HepG2 (cell line): ENCODE data around the gene NME8. TPM values are rescaled to one million over a fixed set of nuclear protein-coding genes. Genes with fewer than 3 reads are reported as not detected.

Experiments used
- ASH2L ChIP-seq: fragments of 300-600, 200-600 bp; sonication (generic); IDR thresholded peaks from 2 replicates; pipeline ENCODE4 v1.7.0; 2017; ENCODE audit warnings: low read depth, mild to moderate bottlenecking, moderate library complexity, mixed read lengths, low read length; ENCODE audit not compliant: insufficient read length
- HNRNPL ChIP-seq: fragments of 200-400 bp; formaldehyde crosslinking; IDR thresholded peaks from 2 replicates; pipeline ENCODE4 v1.6.1; 2017; ENCODE audit warnings: mild to moderate bottlenecking, low read depth, low read length
- KAT8 ChIP-seq: IDR thresholded peaks from 2 replicates; pipeline ENCODE4 v1.6.1; 2016; ENCODE audit warnings: missing genetic modification reagents, missing compliant biosample characterization
- MIXL1 ChIP-seq: IDR thresholded peaks from 2 replicates; pipeline ENCODE4 v1.6.1; 2016
- NFE2L1 ChIP-seq: sonication (generic); formaldehyde crosslinking; IDR thresholded peaks from 2 replicates; pipeline ENCODE4 v1.4.0; 2020; ENCODE audit warnings: missing genetic modification reagents, mild to moderate bottlenecking, borderline replicate concordance
- POLR2G ChIP-seq: fragments of 200-400 bp; formaldehyde crosslinking; IDR thresholded peaks from 2 replicates; pipeline ENCODE4 v1.6.1; 2018; ENCODE audit warnings: mild to moderate bottlenecking, low read depth, low read length, moderate library complexity
- SIX4 ChIP-seq: sonication (generic); formaldehyde crosslinking; IDR thresholded peaks from 2 replicates; pipeline ENCODE4 v1.4.0; 2020; ENCODE audit warnings: missing genetic modification reagents
- ZNF3 ChIP-seq: IDR thresholded peaks from 2 replicates; pipeline ENCODE4 v1.7.0; 2017; ENCODE audit warnings: inconsistent platforms
- ZNF383 ChIP-seq: sonication (generic); formaldehyde crosslinking; IDR thresholded peaks from 2 replicates; pipeline ENCODE4 v1.4.0; 2020; ENCODE audit warnings: missing genetic modification reagents, mild to moderate bottlenecking, borderline replicate concordance
- ZNF460 ChIP-seq: sonication (generic); formaldehyde crosslinking; IDR thresholded peaks from 2 replicates; pipeline ENCODE4 v1.5.1; 2020; ENCODE audit warnings: missing genetic modification reagents, mild to moderate bottlenecking, borderline replicate concordance
- ZNF605 ChIP-seq: sonication (generic); formaldehyde crosslinking; IDR thresholded peaks from 2 replicates; pipeline ENCODE4 v1.8.0; 2022; ENCODE audit warnings: mild to moderate bottlenecking, missing genetic modification reagents
- polyA plus RNA-seq, 8 experiments: library from polyadenylated mRNA; depleted of rRNA in 3 of 8; stranded (reverse) in 7 of 8; unstranded in 1 of 8; fragments of >200 nt; fragmentation: Illumina TruSeq in 4 of 8; extraction: Trizol in 4 of 8; gene quantifications; 2 replicates each; pipeline versions ENCODE4 v1.2.1 to v1.2.3, GENCODE V29; 2011 to 2016; ENCODE audit warnings: low read depth in 4 of 8, missing spikeins in 1 of 8, mixed read lengths in 1 of 8; ENCODE audit not compliant: insufficient read depth in 1 of 8
- total RNA-seq, 5 experiments: library from RNA; depleted of rRNA; stranded (reverse); fragments of >200 nt; fragmentation: Illumina TruSeq; extraction: Trizol; gene quantifications; 2 replicates each; pipeline ENCODE4 v1.2.3, GENCODE V29; 2016; ENCODE audit warnings: low read depth in 1 of 5
- TF ChIP-seq, protein P1 (sequence below): IDR thresholded peaks from 2 replicates; pipeline ENCODE4 v1.6.1; 2016; ENCODE audit warnings: missing compliant biosample characterization, missing genetic modification reagents, borderline replicate concordance
- TF ChIP-seq, protein P2 (sequence below): sonication (generic); formaldehyde crosslinking; IDR thresholded peaks from 2 replicates; pipeline ENCODE4 v1.4.0; 2020; ENCODE audit warnings: missing genetic modification reagents, borderline replicate concordance
- TF ChIP-seq, protein P3 (sequence below): sonication (generic); formaldehyde crosslinking; IDR thresholded peaks from 2 replicates; pipeline ENCODE4 v1.4.0; 2020; ENCODE audit warnings: missing genetic modification reagents
- TF ChIP-seq, protein P4 (sequence below): sonication (generic); formaldehyde crosslinking; IDR thresholded peaks from 2 replicates; pipeline ENCODE4 v1.8.1; 2023; ENCODE audit warnings: mild to moderate bottlenecking, missing genetic modification reagents
- TF ChIP-seq, protein P5 (sequence below): sonication (generic); formaldehyde crosslinking; IDR thresholded peaks from 2 replicates; pipeline ENCODE4 v1.4.0; 2020; ENCODE audit warnings: missing genetic modification reagents

The NME8 gene
- total and polyA plus RNA-seq, 2 of the 13 experiments (the other 11 are each of a cell fraction or from before 2014, with no cell fraction given), result not detected

DNA sequence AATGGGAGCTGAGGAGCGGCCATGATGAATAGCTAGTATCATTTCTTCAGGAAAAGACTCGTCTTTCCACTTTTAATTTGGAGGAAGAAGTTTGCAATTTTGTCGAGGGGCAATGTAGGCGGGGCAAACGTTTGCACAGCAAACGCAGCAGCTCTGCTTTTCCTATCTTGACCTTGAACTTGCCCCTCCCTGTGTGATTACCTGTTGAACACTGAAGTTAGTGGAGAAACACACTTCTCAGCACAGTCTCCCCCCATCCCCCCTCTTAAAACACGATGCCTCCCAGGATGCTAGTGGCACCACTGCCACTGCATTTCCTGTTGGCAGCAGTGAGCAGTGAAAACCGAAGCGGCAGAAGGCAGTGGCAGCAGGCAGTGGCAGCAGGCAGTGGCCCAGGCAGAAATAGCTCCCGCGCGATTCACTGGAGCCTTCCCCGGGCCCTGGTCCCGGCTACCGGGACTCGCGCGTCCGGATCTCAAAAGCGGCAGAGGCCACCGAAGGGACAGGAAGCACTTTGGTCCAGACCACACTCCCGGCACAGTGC, 72.0 kb downstream of the NME8 start, which contains the start of gene EPDR1 (continued):
- TF ChIP-seq SIX4 (CRISPR knock-in tag), result 0 out of 2 replicates have a peak, but pooled peaks have one; percentile 25
- TF ChIP-seq, protein P1, sequence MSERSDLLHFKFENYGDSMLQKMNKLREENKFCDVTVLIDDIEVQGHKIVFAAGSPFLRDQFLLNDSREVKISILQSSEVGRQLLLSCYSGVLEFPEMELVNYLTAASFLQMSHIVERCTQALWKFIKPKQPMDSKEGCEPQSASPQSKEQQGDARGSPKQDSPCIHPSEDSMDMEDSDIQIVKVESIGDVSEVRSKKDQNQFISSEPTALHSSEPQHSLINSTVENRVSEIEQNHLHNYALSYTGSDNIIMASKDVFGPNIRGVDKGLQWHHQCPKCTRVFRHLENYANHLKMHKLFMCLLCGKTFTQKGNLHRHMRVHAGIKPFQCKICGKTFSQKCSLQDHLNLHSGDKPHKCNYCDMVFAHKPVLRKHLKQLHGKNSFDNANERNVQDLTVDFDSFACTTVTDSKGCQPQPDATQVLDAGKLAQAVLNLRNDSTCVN (CRISPR knock-in tag), result 0 out of 2 replicates have a peak, but pooled peaks have one; percentile 20
- peak; percentile 63; the same call in 1 of the 2 replicates for TF ChIP-seq ZNF383 (CRISPR knock-in tag)
- TF ChIP-seq ZNF460 (CRISPR knock-in tag), result no peak
- TF ChIP-seq KAT8, result peak; percentile 12; the same call in 1 of the 2 replicates
- peak; percentile 54 for TF ChIP-seq ASH2L
- TF ChIP-seq, protein P2, sequence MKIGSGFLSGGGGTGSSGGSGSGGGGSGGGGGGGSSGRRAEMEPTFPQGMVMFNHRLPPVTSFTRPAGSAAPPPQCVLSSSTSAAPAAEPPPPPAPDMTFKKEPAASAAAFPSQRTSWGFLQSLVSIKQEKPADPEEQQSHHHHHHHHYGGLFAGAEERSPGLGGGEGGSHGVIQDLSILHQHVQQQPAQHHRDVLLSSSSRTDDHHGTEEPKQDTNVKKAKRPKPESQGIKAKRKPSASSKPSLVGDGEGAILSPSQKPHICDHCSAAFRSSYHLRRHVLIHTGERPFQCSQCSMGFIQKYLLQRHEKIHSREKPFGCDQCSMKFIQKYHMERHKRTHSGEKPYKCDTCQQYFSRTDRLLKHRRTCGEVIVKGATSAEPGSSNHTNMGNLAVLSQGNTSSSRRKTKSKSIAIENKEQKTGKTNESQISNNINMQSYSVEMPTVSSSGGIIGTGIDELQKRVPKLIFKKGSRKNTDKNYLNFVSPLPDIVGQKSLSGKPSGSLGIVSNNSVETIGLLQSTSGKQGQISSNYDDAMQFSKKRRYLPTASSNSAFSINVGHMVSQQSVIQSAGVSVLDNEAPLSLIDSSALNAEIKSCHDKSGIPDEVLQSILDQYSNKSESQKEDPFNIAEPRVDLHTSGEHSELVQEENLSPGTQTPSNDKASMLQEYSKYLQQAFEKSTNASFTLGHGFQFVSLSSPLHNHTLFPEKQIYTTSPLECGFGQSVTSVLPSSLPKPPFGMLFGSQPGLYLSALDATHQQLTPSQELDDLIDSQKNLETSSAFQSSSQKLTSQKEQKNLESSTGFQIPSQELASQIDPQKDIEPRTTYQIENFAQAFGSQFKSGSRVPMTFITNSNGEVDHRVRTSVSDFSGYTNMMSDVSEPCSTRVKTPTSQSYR (CRISPR knock-in tag), result peak; percentile 86
- TF ChIP-seq, protein P3, sequence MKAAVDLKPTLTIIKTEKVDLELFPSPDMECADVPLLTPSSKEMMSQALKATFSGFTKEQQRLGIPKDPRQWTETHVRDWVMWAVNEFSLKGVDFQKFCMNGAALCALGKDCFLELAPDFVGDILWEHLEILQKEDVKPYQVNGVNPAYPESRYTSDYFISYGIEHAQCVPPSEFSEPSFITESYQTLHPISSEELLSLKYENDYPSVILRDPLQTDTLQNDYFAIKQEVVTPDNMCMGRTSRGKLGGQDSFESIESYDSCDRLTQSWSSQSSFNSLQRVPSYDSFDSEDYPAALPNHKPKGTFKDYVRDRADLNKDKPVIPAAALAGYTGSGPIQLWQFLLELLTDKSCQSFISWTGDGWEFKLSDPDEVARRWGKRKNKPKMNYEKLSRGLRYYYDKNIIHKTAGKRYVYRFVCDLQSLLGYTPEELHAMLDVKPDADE (CRISPR knock-in tag), result no peak
- peak; percentile 95 for TF ChIP-seq HNRNPL
- TF ChIP-seq, protein P4, sequence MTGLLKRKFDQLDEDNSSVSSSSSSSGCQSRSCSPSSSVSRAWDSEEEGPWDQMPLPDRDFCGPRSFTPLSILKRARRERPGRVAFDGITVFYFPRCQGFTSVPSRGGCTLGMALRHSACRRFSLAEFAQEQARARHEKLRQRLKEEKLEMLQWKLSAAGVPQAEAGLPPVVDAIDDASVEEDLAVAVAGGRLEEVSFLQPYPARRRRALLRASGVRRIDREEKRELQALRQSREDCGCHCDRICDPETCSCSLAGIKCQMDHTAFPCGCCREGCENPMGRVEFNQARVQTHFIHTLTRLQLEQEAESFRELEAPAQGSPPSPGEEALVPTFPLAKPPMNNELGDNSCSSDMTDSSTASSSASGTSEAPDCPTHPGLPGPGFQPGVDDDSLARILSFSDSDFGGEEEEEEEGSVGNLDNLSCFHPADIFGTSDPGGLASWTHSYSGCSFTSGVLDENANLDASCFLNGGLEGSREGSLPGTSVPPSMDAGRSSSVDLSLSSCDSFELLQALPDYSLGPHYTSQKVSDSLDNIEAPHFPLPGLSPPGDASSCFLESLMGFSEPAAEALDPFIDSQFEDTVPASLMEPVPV (CRISPR knock-in tag), result 0 out of 2 replicates have a peak, but pooled peaks have one; percentile 40
- 0 out of 2 replicates have a peak, but pooled peaks have one; percentile 13 for TF ChIP-seq ZNF3 (CRISPR knock-in tag)
- TF ChIP-seq, protein P5, sequence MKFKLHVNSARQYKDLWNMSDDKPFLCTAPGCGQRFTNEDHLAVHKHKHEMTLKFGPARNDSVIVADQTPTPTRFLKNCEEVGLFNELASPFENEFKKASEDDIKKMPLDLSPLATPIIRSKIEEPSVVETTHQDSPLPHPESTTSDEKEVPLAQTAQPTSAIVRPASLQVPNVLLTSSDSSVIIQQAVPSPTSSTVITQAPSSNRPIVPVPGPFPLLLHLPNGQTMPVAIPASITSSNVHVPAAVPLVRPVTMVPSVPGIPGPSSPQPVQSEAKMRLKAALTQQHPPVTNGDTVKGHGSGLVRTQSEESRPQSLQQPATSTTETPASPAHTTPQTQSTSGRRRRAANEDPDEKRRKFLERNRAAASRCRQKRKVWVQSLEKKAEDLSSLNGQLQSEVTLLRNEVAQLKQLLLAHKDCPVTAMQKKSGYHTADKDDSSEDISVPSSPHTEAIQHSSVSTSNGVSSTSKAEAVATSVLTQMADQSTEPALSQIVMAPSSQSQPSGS (CRISPR knock-in tag), result 0 out of 2 replicates have a peak, but pooled peaks have one; percentile 24
- 0 out of 2 replicates have a peak, but pooled peaks have one; percentile 17 for TF ChIP-seq ZNF605 (CRISPR knock-in tag)
- TF ChIP-seq NFE2L1, result 0 out of 2 replicates have a peak, but pooled peaks have one; percentile 4
- TF ChIP-seq MIXL1 (CRISPR knock-in tag), result no peak
- peak; percentile 69; the same call in 1 of the 2 replicates for TF ChIP-seq POLR2G
